HG03460 (cell line): Measurements from ENCODE around the gene ITSN1.

Experiments
- ATAC-seq: cut with Tn5 transposase; IDR thresholded peaks from one replicate; pipeline ENCODE4 v1.9.1; 2021; ENCODE audit not compliant: unreplicated experiment

ITSN1 gene

GRCh38 chr21:33881689-33882440 is 239.6 kb downstream of the ITSN1 start:
- no peak for ATAC-seq

GRCh38 chr21:33883118-33883517 is 240.8 kb downstream of the ITSN1 start:
- ATAC-seq: no peak

- ATAC-seq: no peak
Observed at GRCh38 chr21:33884376-33885171, 242.3 kb downstream of the ITSN1 start.

- no peak for ATAC-seq
Observed at GRCh38 chr21:33885172-33885514, 242.8 kb downstream of the ITSN1 start.

- no peak for ATAC-seq
Observed at GRCh38 chr21:33886321-33886720, 244.0 kb downstream of the ITSN1 start.

- ATAC-seq: no peak
Observed at GRCh38 chr21:33890187-33890586, 247.9 kb downstream of the ITSN1 start.

- no peak for ATAC-seq
Observed at GRCh38 chr21:33892853-33893252, 250.6 kb downstream of the ITSN1 start.

- ATAC-seq: no peak
Observed at GRCh38 chr21:33893917-33894316, 251.6 kb downstream of the ITSN1 start.

GRCh38 chr21:33894736-33895288 is 252.5 kb downstream of the ITSN1 start:
- ATAC-seq: no peak

GRCh38 chr21:33895356-33895755 is 253.1 kb downstream of the ITSN1 start:
- ATAC-seq: no peak

GRCh38 chr21:33896691-33897090 is 254.4 kb downstream of the ITSN1 start:
- ATAC-seq: no peak

- no peak for ATAC-seq
Observed at GRCh38 chr21:33897098-33897497, 254.8 kb downstream of the ITSN1 start.

- no peak for ATAC-seq
Observed at GRCh38 chr21:33897739-33898138, 255.4 kb downstream of the ITSN1 start.

- no peak for ATAC-seq
Observed at GRCh38 chr21:33898586-33898985, 256.3 kb downstream of the ITSN1 start.

GRCh38 chr21:33899199-33899598 is 256.9 kb downstream of the ITSN1 start:
- ATAC-seq: no peak

GRCh38 chr21:33901412-33902288 is 259.3 kb downstream of the ITSN1 start:
- ATAC-seq: no peak

- ATAC-seq: no peak
Observed at GRCh38 chr21:33902349-33902748, 260.0 kb downstream of the ITSN1 start.

GRCh38 chr21:33904041-33904440 is 261.7 kb downstream of the ITSN1 start:
- ATAC-seq: no peak

- no peak for ATAC-seq
Observed at GRCh38 chr21:33908760-33909159, 266.5 kb downstream of the ITSN1 start.

- ATAC-seq: no peak
Observed at GRCh38 chr21:33909756-33910155, 267.5 kb downstream of the ITSN1 start.

- no peak for ATAC-seq
Observed at GRCh38 chr21:33914188-33914587, 271.9 kb downstream of the ITSN1 start.
